Natural killer cell (primary cell): ENCODE results near the gene NMRK2. TPM values are rescaled to one million over a fixed set of nuclear protein-coding genes. Genes with fewer than 3 reads are reported as not detected.

ENCODE experiments used
- ATAC-seq, 3 donors: fragments of 150-1000 bp in 2 of 3; fragments of 200-7000 bp in 1 of 3; cut with Tn5 transposase; 1 replicate in 1 of 3; 2 replicates in 2 of 3; pipeline ENCODE4 v1.10.0; 2021; ENCODE audit warnings: mild to moderate bottlenecking in 2 of 3, moderate library complexity in 2 of 3
- DNase-seq, 2 donors: peaks; one replicate each; pipeline versions ENCODE4 v3.0.0 to v3.0.0-alpha.2; 2013 to 2021; ENCODE audit warnings: mixed read lengths in 1 of 2
- H3K27ac ChIP-seq: one replicate; pipeline ENCODE4 v1.5.1; 2013; ENCODE audit warnings: mild to moderate bottlenecking, low read length
- H3K27me3 ChIP-seq: one replicate; pipeline ENCODE4 v1.6.1; 2013; ENCODE audit warnings: low read length; ENCODE audit not compliant: control insufficient read depth, insufficient read depth
- H3K36me3 ChIP-seq: one replicate; pipeline ENCODE4 v1.6.1; 2013; ENCODE audit warnings: low read length; ENCODE audit not compliant: control insufficient read depth, insufficient read depth
- H3K4me1 ChIP-seq: one replicate; pipeline ENCODE4 v1.6.1; 2013; ENCODE audit warnings: low read length; ENCODE audit not compliant: control insufficient read depth, insufficient read depth
- H3K4me3 ChIP-seq: one replicate; pipeline ENCODE4 v1.5.1; 2013; ENCODE audit warnings: low read length
- H3K9me3 ChIP-seq: one replicate; pipeline ENCODE4 v1.6.1; 2013; ENCODE audit warnings: low read length; ENCODE audit not compliant: control insufficient read depth, insufficient read depth
- H3K27ac Mint-ChIP-seq, 2 donors: one replicate each; pipeline ENCODE4 v1.8.0; 2022; ENCODE audit warnings: mild to moderate bottlenecking in 2 of 2, mixed read lengths in 2 of 2, moderate library complexity in 1 of 2
- H3K27me3 Mint-ChIP-seq, 2 donors: one replicate each; pipeline ENCODE4 v1.8.0; 2022; ENCODE audit warnings: low read depth in 2 of 2, mixed read lengths in 2 of 2
- H3K36me3 Mint-ChIP-seq: one replicate; pipeline ENCODE4 v1.8.0; 2022; ENCODE audit warnings: mixed read lengths
- H3K4me1 Mint-ChIP-seq, 2 donors: one replicate each; pipeline ENCODE4 v1.8.0; 2022; ENCODE audit warnings: mixed read lengths in 2 of 2
- H3K4me3 Mint-ChIP-seq: one replicate; pipeline ENCODE4 v1.8.0; 2022; ENCODE audit warnings: mild to moderate bottlenecking, moderate library complexity, mixed read lengths
- H3K9me3 Mint-ChIP-seq, 2 donors: one replicate each; pipeline ENCODE4 v1.8.0; 2022; ENCODE audit warnings: mixed read lengths in 2 of 2
- CTCF ChIP-seq: fragments of 200-600 bp; IDR thresholded peaks from one replicate; pipeline ENCODE4 v1.8.0; 2022; ENCODE audit warnings: antibody characterized with exemption
- WGBS: methylation state at CpG from one replicate; pipeline ENCODE4 v1.1.7; 2013; ENCODE audit warnings: missing lambda C conversion rate; ENCODE audit not compliant: insufficient coverage; 5-methylcytosine and 5-hydroxymethylcytosine counted together
- intact Hi-C: fragments of 100-400 bp; cut with micrococcal nuclease; formaldehyde crosslinking; loops from one replicate; pipeline ENCODE4 v1.14.2; 2022
- total RNA-seq, 4 donors: library from RNA; stranded (reverse); fragments of 120-200 nt in 1 of 4; gene quantifications; one replicate each; pipeline versions ENCODE4 v1.2.3 to v1.2.4, GENCODE V29; 2013 to 2022

Gene NMRK2
- total RNA-seq, 3 donors from 2014 or later (not counting 1 experiment from before 2014, with no cell fraction given), result not detected

- Histone ChIP-seq H3K4me1 (peaks cover 14% of the 10 kb centered on the region), H3K4me3 (no peak overlapping the region), H3K9me3 (peaks cover 5% of the 10 kb centered on the region), H3K27me3 (no peaks in the 10 kb centered on the region), H3K36me3 (no peaks in the 10 kb centered on the region), H3K27ac (no peak overlapping the region)
- H3K4me3 Mint-ChIP-seq, result no peak overlapping the region
- no peak for DNase-seq
- 96% methylated on average over 5 of the region's 5 CpGs for WGBS
- intact Hi-C loops, result no loop called here
- no peak for ATAC-seq
- no peak for TF ChIP-seq CTCF
- H3K36me3 Mint-ChIP-seq, result no peaks in the 10 kb centered on the region
- H3K27me3 Mint-ChIP-seq, result no peaks in the 10 kb centered on the region
- no peaks in the 10 kb centered on the region for H3K9me3 Mint-ChIP-seq
- peaks cover 7 to 8% of the 10 kb centered on the region in 2 donors for H3K4me1 Mint-ChIP-seq
- no peak overlapping the region for H3K27ac Mint-ChIP-seq
These were observed 37.1 kb upstream of the NMRK2 start for GRCh38 chr19:3895788-3896187.

GRCh38 chr19:3897936-3898335 is 34.9 kb upstream of the NMRK2 start:
- TF ChIP-seq CTCF, result no peak
- WGBS, result 38% methylated on average over 4 of the region's 4 CpGs
- H3K36me3 Mint-ChIP-seq, result no peaks in the 10 kb centered on the region
- peak overlapping the region; percentile 29 for H3K4me3 Mint-ChIP-seq
- peak in 1 of 2 donors; percentile 35 for DNase-seq
- H3K9me3 Mint-ChIP-seq, result no peaks in the 10 kb centered on the region
- no peaks in the 10 kb centered on the region for H3K27me3 ChIP-seq
- peaks cover 7 to 8% of the 10 kb centered on the region in 2 donors for H3K4me1 Mint-ChIP-seq
- no peak overlapping the region for H3K4me3 ChIP-seq
- H3K4me1 ChIP-seq, result peaks cover 14% of the 10 kb centered on the region
- ATAC-seq, result peak; percentile 61 to 87 (median 72)
- no peaks in the 10 kb centered on the region for H3K36me3 ChIP-seq
- H3K27me3 Mint-ChIP-seq, result no peaks in the 10 kb centered on the region
- intact Hi-C loops, result no loop called here
- no peak overlapping the region for H3K27ac ChIP-seq
- H3K27ac Mint-ChIP-seq, result peak overlapping the region in 1 of 2 donors; percentile 54
- H3K9me3 ChIP-seq, result peaks cover 5% of the 10 kb centered on the region

- no peak for TF ChIP-seq CTCF
- H3K4me1 Mint-ChIP-seq, result peaks cover 7 to 8% of the 10 kb centered on the region in 2 donors
- Histone ChIP-seq H3K27ac (no peak overlapping the region), H3K36me3 (no peaks in the 10 kb centered on the region), H3K27me3 (no peaks in the 10 kb centered on the region), H3K4me3 (no peak overlapping the region), H3K9me3 (peaks cover 5% of the 10 kb centered on the region), H3K4me1 (peaks cover 14% of the 10 kb centered on the region)
- H3K9me3 Mint-ChIP-seq, result no peaks in the 10 kb centered on the region
- intact Hi-C loops, result no loop called here
- H3K4me3 Mint-ChIP-seq, result peak overlapping the region; percentile 29
- peak overlapping the region in 1 of 2 donors; percentile 54 for H3K27ac Mint-ChIP-seq
- no peaks in the 10 kb centered on the region for H3K36me3 Mint-ChIP-seq
- ATAC-seq (peak in 1 of 3 donors; percentile 2), DNase-seq (no peak)
- no peaks in the 10 kb centered on the region for H3K27me3 Mint-ChIP-seq
- WGBS, result 99% methylated on average over 3 of the region's 3 CpGs
These were observed 34.4 kb upstream of the NMRK2 start for GRCh38 chr19:3898426-3898825.

GRCh38 chr19:3899531-3900294 is 33.2 kb upstream of the NMRK2 start:
- intact Hi-C loops, result no loop called here
- Histone ChIP-seq H3K9me3 (peaks cover 5% of the 10 kb centered on the region), H3K4me3 (no peak overlapping the region), H3K27me3 (no peaks in the 10 kb centered on the region), H3K27ac (no peak overlapping the region), H3K36me3 (no peaks in the 10 kb centered on the region), H3K4me1 (peaks cover 14% of the 10 kb centered on the region)
- Mint-ChIP-seq H3K27ac (no peak overlapping the region), H3K4me1 (peaks cover 7 to 8% of the 10 kb centered on the region in 2 donors), H3K4me3 (no peak overlapping the region), H3K27me3 (no peaks in the 10 kb centered on the region), H3K36me3 (no peaks in the 10 kb centered on the region), H3K9me3 (no peaks in the 10 kb centered on the region)
- TF ChIP-seq CTCF, result no peak
- ATAC-seq, result no peak
- no peak for DNase-seq
- 91% methylated on average over 18 of the region's 18 CpGs for WGBS
